Kidney glomerular epithelial cell (primary cell): Measurements from ENCODE around the gene LTBP3.
"Not testable (repeated sequence)": the region's sequence is repeated elsewhere in the genome, so short reads cannot be mapped to it uniquely, and the experiment has no call there.

Experiments
- DNase-seq: peaks from one replicate; lab custom pipeline; 2025; lab: John Stamatoyannopoulos, UW

The LTBP3 gene

DNA sequence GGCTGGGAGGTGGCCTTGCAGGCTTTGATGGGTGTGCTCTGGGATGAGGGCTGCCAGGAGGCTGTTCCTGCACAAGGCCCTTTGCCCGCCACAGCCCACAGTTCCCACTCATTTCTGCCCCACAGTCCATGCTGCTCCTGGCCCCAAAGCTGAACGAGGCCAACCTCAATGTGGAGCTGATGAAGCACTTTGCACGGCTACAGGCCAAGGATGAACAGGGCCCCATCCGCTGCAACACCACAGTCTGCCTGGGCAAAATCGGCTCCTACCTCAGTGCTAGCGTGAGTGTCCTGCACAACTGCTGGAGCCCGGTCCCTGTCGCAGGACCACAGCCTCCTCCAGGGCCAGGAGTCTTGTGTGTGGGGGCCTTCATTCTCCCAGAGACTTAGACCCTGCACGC lies 23.1 kb downstream of the LTBP3 start:
- DNase-seq = no peak

DNA sequence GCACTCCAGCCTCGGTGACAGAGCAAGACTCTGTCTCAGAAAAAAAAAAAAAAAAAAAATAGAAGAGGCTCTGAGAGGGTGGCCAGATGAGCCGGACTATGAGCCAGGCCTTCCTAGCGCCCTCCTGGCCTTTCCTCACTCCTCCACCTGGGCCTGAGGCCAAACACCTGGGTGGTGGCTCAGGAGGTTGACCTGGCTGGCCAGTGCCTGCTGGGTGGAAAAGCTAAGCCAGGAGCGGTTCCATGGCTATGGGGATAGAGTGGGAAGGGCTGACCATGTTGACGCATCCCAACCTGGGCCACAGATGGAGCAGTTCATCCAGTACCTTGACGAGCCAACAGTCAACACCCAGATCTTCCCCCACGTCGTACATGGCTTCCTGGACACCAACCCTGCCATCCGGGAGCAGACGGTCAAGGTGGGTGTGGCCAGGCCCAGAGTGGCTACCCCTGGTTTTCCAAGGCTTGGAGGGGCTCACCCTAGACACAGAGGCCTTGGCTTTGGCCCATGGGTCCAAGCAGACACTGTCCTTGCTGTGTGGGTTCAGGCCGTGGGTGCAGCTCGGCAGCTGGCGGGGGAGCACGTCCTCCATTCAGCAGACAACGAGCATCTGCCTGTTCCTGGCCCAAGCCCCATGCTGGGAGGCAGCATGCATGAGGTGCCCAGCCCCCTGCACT lies 25.6 kb downstream of the LTBP3 start:
- DNase-seq = no peak

DNA sequence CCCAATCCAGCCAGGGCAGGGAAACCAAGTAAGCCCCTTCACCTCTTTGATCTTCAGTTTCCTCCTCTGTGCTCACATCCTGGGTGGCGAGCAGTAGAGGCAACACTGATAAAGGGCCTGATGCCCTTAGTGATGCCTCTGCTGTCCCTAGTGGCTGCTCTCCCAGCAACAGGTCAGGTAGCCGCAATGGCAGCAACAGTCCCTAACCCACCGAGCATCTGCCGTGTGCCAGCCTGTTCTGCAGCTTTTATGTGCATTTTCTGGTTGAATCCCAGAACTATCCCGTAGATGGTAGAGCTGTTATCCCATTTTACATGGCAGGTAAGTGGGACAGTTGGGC lies 28.0 kb downstream of the LTBP3 start:
- no peak for DNase-seq

DNA sequence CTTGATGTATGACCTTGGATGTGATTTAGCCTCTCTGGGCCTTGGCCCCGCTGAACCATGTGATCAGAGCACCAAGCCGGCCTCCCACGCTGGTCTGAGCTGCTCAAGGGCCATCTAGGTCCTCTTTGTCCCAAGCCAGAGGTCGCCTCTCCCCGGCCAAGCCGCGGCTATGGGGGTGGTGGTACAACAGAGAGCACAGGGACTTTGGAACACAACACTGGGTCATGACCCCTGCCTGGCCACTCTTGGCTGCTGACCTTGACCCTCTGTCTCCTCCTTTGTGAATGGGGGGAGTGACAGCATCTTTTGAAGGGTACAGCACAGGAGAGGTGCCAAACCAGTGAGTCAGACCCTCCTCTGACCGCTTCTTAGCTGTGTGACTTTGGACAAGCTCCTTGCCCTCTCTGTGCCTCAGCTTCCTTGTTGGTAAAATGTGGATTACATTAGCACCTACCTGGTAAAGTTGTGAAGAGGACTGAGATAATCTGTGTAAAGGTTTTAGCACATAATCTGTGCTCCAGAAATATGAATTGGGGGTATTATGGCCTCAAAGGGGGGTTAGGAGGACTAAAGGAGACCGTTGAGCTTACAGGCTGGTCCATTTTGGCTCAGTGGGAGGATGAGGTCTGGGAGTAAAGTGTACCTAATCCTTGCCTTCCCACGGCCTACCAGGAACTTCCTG lies 28.5 kb downstream of the LTBP3 start:
- no peak for DNase-seq

DNA sequence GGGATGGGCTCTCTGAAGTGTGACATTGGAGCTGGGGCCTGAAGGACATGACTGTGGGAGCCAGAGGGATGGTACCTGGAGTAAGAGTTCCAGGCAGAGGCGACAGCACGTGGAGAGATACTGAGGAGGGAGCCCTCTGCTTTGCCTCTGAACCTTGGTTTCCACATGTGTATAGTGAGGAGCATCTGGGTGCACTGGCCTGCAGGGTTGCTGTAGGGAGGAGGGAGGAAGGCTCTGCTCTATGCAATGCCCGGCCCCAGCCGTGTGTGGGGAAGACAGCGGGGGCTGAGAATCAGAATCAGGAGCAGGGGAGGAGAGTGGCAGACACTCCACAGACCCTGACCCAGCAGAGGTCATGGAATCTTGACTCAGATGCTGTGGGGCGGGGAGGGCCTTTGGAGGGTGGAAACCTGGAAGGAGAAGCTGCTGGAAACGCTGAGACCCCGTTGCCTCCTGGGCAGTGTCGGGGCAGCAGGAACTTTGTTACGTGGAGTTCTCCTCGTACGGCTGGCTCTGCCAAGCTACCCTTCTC lies 29.3 kb downstream of the LTBP3 start:
- no peak for DNase-seq

DNA sequence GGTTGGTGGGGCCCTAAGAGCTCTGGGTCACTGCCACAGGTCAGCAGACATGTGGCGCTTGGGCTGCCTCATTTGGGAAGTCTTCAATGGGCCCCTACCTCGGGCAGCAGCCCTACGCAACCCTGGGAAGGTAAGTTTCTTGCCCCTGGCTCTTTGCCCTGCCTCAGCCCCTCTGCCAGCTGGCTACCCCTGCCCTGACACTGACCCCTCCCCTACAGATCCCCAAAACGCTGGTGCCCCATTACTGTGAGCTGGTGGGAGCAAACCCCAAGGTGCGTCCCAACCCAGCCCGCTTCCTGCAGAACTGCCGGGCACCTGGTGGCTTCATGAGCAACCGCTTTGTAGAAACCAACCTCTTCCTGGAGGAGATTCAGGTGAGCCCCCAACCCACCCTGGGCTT lies 31.4 kb downstream of the LTBP3 start:
- no peak for DNase-seq

DNA sequence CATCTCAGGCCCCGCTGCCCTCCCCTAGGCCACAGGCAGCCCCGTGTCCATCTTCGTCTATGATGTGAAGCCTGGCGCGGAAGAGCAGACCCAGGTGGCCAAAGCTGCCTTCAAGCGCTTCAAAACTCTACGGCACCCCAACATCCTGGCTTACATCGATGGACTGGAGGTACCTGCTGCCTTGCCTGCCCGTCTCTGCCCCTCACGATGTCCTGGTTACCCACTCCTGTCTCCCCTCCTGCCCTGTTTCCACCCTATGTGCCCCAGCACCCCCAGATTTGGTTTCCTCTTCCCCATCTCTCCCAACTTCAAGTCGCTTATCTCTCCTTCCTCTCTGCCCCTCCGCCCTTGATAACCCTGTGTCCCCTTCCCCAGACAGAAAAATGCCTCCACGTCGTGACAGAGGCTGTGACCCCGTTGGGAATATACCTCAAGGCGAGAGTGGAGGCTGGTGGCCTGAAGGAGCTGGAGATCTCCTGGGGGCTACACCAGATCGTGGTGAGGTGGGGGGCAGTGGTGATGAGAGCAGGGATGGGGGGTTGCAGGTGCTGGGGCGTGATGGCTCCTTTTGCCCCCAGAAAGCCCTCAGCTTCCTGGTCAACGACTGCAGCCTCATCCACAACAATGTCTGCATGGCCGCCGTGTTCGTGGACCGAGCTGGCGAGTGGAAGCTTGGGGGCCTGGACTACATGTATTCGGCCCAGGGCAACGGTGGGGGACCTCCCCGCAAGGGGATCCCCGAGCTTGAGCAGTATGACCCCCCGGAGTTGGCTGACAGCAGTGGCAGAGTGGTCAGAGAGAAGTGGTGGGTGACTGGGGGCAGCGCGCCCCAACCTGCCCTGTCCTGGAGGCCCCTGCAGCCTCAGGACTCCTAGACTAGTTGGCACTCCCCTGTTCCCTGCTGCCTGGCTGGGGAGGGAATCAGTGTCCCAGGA lies 32.3 kb downstream of the LTBP3 start:
- DNase-seq = no peak

DNA sequence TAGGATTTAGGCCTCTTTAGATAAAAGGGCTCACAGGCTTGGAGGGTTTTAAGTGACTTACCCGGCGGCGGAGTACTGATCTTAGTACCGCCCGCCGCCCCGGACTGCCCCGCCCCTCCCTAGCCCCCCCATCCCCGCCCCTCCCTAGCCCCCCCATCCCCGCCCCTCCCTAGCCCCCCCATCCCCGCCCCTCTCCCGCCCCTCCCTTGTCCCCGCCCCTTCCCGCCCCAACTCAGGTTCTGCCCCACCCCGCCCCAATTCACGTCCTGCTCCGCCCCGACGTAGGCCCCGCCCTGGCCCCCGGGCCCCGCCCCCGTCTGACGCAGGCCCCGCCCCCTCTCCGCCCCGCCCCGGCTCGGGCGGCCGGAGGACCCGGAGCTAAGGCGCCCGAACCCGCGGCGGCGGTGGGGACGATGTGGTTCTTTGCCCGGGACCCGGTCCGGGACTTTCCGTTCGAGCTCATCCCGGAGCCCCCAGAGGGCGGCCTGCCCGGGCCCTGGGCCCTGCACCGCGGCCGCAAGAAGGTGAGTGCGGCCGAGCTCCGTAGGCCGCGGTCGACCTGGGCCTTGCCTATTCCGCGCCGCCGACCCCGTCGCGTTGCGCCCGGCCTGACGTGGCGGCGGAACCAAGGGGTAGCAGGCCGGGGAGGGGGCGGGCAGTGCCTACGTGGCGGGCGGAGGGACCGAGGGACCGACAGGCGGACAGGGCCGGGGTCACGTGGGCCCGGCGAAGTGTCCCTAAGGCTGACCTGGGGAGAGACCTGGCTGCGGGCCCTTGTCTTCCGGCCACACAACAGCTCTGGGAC lies 33.2 kb downstream of the LTBP3 start, which contains the start of gene SCYL1:
TSS of gene SCYL1 (plus strand) at position 343 of the 805 bp plus-strand sequence. CDS start at position 414, 71 bp downstream.
- no peak for DNase-seq

DNA sequence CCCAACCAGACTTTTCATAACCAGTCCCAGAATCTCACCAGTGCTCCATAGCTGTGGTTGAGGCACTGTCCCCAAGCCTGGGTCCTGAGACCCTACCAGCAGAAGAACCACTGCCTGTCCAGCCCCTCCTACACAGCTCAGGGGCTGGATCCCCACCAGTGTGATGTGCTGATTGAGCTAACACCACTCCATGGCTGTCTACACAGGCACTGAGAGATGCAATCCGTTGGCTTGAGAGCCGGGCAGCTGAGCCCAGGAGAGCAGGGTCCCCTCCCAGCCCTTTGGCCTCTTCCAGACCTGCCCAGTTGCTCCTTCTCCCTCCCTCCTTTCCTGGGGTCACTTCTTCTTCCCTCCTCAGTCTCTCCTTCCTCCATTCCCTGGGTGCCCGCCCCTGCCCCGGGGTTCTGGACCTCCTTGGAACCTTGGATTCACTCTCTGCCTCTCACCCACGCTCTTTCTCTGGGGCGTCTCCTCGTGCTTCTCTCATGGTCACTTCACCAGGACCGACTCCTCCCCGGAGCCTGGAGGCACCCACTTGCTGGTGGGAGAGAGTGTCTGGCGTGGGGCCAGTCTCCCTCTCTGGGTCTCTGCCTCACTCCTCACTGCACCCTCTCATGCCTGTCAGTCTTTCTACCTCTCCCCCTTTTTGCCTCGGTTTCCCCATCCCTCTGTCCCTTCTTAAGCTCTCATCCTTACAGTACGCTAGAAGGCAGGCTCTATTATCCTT lies 34.0 kb downstream of the LTBP3 start:
- DNase-seq = no peak

DNA sequence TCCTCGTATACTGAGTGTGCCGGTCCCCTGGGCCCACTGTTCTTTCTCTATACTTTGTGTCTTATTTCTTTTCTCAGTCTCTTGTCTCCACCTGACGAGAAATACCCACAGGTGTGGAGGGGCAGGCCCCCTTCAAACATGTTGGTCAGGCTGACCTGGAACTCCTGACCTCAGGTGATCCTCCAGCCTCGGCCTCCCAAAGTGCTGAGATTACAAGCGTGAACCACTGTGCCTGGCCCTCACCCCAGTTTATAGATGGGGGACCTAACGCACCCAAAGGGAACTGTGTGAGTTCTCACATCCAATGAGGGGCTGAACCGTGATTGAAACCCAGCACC lies 34.6 kb downstream of the LTBP3 start:
- not testable (repeated sequence) for DNase-seq

DNA sequence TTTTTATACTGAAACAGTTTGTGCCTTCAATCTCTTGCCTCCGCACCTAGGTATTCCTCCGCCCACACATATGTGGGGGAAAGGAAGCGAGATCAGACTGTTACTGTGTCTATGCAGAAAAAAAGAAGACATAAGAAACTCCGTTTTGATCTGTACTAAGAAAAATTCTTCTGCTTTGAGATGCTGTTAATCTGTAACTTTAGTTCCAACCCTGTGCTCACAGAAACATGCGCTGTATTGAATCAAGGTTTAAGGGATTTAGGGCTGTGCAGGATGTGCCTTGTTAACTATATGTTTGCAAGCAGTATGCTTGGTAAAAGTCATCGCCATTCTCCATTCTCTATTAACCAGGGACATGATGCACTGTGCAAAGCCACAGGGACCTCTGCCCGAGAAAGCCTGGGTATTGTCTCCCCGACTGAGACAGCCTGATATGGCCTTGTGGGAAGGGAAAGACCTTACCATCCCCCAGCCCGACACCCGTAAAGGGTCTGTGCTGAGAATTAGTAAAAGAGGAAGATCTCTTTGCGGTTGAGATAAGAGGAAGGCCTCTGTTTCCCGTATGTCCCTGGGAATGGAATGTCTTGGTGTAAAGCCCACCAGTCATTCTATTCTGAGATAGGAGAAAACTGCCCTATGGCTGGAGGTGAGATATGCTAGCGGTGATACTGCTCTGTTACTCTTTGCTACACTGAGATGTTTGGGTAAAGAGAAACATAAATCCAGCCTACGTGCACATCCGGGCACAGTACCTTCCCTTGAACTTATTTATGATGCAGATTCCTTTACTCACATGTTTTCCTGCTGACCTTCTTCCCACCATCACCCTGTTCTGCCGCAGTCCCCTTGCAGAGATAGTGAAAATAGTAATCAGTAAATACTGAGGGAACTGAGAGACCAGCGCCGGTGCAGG lies 35.2 kb downstream of the LTBP3 start:
- DNase-seq = not testable (repeated sequence)

DNA sequence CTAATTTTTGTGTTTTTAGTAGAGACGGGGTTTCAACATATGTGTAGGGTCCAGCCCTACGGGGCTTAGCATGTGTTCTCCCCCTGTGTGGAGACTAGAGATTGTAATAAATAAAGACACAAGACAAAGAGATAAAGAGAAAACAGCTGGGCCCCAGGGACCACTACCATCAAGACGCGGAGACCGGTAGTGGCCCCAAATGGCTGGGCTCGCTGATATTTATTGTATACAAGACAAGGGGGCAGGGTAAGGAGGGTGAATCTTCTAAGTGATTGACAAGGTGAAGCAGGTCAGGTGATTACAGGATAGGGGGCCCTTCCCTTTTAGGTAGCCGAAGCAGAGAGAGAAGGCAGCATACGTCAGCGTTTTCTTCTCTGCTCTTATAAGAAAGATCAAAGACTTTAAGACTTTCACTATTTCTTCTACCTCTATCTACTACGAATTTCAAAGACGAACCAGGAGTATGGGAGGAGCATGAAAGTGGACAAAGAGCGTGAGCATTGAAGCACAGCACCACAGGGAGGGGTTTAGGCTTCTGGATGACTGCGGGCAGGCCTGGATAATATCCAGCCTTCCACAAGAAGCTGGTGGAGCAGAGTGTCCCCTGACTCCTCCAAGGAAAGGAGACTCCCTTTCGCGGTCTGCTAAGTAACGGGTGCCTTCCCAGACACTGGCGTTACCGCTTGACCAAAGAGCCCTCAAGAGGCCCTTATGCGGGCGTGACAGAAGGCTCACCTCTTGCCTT lies 36.2 kb downstream of the LTBP3 start:
- DNase-seq = not testable (repeated sequence)

DNA sequence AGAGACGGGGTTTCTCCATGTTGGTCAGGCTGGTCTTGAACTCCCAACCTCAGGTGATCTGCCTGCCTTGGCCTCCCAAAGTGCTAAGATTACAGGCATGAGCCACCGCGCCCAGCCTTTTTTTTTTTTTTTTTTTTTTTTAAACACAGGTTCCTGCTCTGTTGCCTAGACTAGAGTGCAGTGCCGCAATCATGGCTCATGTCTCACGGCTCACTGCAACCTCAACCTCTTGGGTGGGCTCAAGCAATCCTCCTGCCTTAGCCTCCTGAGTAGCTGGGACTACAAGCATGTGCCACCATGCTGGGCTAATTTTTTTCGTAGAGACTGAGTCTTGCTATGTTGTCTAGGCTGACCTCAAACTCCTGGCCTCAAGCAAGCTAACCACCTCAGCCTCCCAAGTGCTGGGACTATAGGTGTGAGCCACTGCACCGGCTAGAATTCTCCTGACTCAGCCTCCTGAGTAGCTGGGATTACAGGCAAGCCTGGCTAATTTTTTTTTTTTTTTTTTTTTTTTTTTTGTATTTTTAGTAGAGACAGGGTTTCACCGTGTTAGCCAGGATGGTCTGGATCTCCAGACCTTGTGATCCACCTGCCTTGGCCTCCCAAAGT lies 39.1 kb downstream of the LTBP3 start:
- DNase-seq = not testable (repeated sequence)

DNA sequence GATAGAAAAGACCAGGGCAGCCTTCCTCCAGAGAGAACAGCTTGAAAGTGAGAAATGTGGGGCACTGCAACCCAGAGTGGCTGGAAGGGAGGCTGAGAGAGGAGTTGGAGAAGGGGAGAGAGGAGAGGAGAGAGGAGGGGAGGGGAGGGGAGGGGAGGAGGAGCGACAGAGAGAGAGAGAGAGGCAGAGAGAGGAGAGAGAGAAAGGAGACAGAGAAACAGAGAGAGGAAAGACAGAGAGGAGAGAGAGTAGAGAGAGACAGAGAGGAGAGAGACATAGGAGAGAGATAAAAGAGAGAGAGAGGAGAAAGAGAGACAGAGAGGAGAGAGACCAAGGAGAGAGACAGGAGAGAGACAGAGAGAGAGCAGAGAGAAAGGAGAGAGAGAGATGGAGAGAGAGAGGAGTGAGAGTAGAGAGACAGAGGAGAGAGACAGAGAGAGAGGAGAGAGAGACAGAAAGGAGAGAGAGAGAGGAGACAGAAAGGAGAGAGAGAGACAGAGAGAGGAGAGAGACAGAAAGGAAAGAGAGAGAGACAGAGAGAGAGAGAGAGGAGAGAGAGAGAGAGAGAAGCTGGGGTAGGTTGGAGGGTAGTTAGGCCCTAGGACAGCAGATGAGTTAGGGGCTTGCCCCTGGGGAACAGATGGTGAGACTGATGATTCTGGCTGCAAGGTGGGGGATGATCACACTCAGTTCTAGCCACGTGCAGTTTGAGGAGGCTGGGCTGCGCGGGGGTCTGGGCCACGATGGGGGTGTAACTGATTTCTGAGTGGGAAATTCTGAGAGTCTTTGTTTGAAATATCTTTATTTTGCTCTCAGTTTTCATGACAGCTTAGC lies 41.8 kb downstream of the LTBP3 start:
- DNase-seq = no peak

DNA sequence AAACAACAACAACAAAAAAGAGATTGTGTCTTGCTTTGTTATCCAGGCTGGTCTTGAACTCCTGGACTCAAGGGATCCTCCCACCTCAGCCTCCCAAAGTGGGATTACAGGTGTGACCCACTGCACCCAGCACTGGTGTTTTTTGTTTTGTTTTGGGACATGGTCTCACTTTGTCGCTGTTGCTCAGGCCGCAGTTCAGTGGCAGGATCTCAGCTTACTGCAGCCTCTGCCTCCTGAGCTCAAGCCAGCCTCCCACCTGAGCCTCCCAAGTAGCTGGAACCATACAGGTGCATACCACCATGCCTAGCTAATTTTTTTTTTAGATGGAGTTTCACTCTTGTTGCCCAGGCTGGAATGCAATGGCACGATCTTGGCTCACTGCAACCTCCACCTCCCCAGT lies 45.8 kb downstream of the LTBP3 start:
- not testable (repeated sequence) for DNase-seq

DNA sequence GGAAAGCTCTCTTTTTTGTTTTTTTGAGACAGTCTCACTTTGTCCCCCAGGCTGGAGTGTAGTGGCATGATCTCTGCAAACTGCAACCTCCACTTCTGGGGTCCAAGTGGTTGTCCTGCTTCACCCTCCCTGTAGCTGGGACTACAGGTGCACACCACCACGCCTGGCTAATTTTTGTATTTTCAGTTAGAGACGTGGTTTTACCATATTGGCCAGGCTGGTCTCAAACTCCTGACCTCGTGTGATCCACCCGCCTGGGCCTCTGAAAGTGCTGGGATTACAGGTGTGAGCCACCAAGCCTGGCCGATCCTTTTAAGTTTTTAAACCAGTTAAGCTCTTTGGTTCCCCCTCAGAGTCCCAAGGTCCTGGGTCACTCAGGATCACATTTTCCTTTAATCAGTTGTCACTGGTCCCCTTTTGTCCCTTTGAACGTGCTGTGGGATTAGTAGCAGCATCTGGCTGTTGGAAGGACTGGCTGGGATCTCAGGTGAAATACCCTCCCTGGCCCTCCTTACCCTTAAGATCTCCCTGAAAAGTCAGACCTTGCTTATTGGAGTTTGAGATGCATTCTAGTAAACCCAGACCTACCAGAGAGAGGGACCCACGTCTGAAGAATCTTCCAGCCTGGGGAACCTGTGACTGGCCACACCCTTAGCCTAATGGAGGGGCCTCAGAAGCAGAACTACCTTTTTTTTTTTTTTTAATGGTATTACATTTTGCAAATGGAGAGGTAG lies 51.2 kb downstream of the LTBP3 start:
- DNase-seq = no peak

DNA sequence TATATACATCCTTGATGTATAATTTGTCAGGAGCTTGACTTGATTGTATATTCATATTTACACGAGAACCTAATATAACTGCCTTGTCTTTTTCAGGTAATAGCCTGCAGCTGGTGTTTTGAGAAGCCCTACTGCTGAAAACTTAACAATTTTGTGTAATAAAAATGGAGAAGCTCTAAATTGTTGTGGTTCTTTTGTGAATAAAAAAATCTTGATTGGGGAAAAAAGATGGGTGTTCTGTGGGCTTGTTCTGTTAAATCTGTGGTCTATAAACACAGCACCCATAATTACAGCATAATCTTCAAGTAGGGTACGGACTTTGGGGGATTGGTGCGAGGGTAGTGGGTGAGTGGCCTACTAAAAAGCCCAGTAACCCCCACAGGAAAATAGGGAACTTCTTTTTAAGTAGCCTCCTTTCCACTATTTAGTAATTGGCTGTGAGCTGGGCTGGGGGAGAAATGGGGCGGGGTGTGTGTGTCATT lies 51.8 kb downstream of the LTBP3 start:
- no peak for DNase-seq
